HFF-Myc (cell line): ENCODE results near the gene IGFL4.

Experiments used
- DNase-seq: peaks from one replicate; pipeline ENCODE4 v3.0.0-alpha.2; 2011; ENCODE audit warnings: low read depth; ENCODE audit errors: extremely low read depth
- H3K4me3 ChIP-seq: replicated peaks from 2 replicates; pipeline ENCODE4 v1.5.1; 2011; ENCODE audit warnings: low read depth, mild to moderate bottlenecking, control low read depth, low read length
- TF ChIP-seq, protein P1 (sequence below): IDR thresholded peaks from 2 replicates; pipeline ENCODE4 v1.5.1; 2012; ENCODE audit warnings: mild to moderate bottlenecking, low read depth, low read length, control low read depth; ENCODE audit errors: missing control alignments

IGFL4 gene

DNA sequence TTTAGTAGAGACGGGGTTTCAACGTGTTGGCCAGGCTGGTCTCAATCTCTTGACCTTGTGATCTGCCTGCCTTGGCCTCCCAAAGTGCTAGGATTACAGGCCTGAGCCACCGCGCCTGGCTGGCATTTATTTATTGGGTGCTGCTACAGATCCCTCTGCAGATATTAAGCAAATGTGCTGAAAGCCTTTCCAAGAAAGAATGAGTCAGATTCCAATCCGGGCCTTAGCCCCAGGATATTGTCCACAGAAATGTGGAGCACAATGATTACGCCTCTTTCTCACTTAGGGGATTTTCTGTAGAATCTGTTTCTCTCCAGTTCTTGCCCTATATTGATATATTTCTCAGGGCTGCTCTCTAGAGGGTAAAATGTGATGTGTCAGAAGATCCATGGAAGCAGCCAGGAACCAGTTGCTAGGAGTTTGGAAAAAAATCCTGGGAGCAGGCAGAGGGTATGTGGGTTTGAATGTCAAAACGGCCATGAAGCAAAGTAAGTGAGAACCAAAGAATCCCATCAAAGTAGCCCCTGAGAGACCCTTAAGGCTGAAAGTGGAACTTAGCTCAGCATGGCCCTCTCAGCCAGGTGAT is 24.8 kb upstream of the IGFL4 start:
- DNase-seq = peak; percentile 52
- TF ChIP-seq, protein P1, sequence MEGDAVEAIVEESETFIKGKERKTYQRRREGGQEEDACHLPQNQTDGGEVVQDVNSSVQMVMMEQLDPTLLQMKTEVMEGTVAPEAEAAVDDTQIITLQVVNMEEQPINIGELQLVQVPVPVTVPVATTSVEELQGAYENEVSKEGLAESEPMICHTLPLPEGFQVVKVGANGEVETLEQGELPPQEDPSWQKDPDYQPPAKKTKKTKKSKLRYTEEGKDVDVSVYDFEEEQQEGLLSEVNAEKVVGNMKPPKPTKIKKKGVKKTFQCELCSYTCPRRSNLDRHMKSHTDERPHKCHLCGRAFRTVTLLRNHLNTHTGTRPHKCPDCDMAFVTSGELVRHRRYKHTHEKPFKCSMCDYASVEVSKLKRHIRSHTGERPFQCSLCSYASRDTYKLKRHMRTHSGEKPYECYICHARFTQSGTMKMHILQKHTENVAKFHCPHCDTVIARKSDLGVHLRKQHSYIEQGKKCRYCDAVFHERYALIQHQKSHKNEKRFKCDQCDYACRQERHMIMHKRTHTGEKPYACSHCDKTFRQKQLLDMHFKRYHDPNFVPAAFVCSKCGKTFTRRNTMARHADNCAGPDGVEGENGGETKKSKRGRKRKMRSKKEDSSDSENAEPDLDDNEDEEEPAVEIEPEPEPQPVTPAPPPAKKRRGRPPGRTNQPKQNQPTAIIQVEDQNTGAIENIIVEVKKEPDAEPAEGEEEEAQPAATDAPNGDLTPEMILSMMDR = no peak
- H3K4me3 ChIP-seq = no peak overlapping the region

DNA sequence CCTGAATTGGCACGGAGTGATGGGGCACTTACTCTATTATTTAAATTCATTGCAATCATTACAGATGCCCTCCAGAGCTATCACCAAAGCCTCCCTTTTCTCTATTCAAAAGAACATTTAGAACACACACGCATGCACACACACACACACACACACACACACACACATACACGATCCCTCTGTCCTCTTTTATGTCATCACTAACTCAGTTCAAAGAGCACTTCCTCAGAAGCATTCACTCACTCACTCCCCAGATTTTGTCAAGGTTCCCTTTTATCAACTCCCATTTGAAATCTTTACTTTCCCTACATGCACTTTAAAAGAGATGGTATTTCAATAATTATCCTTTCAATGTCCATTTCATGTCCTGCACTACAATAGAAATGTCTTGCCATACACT is 22.4 kb upstream of the IGFL4 start:
- DNase-seq = no peak
- TF ChIP-seq, protein P1 = no peak
- no peak overlapping the region for H3K4me3 ChIP-seq

DNA sequence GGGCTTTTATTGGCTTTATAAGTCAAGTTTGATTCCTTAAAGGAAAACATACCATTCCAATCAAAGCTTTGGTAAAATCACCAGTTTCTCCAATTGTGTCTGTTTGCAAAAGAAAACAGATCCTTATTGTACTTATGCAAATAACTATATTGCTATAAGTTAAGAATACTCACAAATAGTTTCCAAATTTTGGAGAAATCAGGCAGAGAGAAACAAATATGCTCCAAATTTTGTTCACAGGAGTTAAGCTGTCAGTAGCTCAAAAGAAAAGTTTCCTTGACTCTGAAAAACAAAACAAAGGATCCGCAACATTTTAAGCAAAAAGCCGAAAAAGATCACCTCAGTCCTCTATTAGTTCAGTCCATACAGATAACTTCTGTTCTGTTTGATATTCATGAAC is 19.2 kb upstream of the IGFL4 start:
- TF ChIP-seq, protein P1 = no peak
- no peak overlapping the region for H3K4me3 ChIP-seq
- no peak for DNase-seq

DNA sequence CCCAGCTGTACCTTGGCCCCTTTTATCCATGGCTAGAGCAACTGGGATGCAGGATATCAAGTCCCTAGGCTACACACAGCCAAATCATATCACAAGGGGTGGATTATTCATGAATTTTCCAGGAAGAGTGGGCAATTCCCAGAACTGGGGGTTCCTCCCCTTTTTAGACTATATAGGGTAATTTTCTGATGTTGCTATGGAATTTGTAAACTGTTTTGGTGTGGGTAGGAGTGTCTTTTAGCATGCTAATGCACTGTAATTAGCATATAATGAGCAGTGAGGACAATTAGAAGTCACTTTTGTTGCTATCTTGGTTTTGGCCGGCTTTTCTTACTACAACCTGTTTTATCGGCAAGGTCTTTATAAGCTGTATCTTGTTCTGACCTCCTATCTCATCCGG is 18.0 kb upstream of the IGFL4 start:
- DNase-seq = no peak

DNA sequence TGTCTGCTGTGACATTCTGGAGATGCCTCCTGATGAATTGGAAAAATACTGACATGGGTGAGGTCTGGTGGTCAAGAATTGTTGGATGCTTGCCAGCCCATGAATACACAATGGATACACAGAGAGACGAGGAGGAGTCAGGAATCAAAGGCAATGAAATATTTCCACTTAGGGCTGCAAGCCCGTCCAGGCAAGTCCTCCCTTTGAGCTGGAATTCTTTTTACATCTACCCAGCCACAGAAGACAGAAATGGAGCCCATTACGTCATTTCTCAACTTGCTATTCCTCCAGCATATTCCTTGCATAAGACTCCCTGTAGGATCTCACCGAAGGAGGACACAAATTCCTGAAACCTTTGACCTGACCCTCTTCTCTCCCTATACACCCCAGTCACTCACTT is 15.7 kb upstream of the IGFL4 start:
- TF ChIP-seq, protein P1 = no peak
- H3K4me3 ChIP-seq = no peak overlapping the region
- no peak for DNase-seq

More for the DNA sequence above, 18.0 kb upstream of the IGFL4 start:
- no peak overlapping the region for H3K4me3 ChIP-seq
- TF ChIP-seq, protein P1 = no peak

DNA sequence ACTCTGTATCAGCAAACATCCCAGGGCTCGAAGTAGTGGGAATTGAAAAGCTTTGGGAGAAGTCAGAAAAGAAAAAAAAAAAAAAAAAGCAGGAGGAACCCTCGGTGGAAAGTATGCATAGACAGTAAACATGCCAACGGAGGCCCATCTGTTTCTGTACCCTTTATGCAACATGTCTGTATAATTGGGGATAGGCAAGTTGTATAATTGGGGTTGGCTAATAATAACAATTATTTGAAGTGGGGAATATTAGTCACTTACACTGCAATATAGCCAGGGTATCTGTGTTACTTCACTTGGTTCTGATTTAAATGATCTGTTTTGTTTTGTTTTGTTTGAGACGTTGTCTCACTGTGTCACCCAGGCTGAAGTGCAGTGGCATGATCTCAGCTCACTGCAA is 12.1 kb upstream of the IGFL4 start:
- DNase-seq = no peak
- no peak overlapping the region for H3K4me3 ChIP-seq
- TF ChIP-seq, protein P1 = no peak

DNA sequence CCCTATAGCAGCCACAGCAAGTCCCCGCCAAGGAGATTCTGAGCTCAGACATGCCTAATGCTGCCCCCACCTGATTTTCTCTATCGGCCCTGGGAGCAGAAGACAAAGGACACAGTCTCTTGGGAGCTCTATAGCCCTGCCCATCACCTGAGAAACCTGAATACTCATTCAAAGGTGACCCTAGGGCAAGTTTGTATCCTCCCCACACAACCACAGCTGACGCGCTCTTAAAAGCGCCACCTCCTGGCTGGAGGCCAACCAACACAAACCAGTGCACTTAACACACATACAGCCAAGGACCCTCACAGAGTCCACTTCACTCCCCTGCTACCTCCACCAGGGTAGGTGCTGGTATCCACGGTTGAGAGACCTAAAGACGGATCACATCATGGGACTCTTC is 8.8 kb upstream of the IGFL4 start:
- DNase-seq = no peak
- H3K4me3 ChIP-seq = no peak overlapping the region
- TF ChIP-seq, protein P1 = no peak
